Lung (tissue), 12 donors: ENCODE measurements around the gene TASL. TPM values are rescaled to one million over a fixed set of nuclear protein-coding genes. Genes with fewer than 3 reads are reported as not detected.

ENCODE experiments used
- ATAC-seq: fragments of 200-7000 bp; cut with Tn5 transposase; one replicate; pipeline ENCODE4 v1.9.1; 2020; ENCODE audit warnings: moderate number of reproducible peaks; ENCODE audit not compliant: insufficient read depth, low FRiP score
- DNase-seq, 3 donors: peaks; one replicate each; pipeline ENCODE4 v3.0.0-alpha.2; 2013 to 2017
- H3K27ac ChIP-seq, 2 donors: one replicate each; pipeline ENCODE4 v1.5.1; 2013; ENCODE audit warnings: mild to moderate bottlenecking in 2 of 2, moderate library complexity in 2 of 2, control low read depth in 1 of 2, inconsistent platforms in 1 of 2, low read depth in 1 of 2, low read length in 1 of 2
- H3K27me3 ChIP-seq, 3 donors: one replicate each; pipeline ENCODE4 v1.5.1; 2013; ENCODE audit warnings: low read length in 2 of 3; ENCODE audit not compliant: control insufficient read depth in 3 of 3, insufficient read depth in 3 of 3
- H3K36me3 ChIP-seq, 4 donors: one replicate each; pipeline ENCODE4 v1.5.1; 2013; ENCODE audit warnings: low read length in 4 of 4, mild to moderate bottlenecking in 1 of 4, moderate library complexity in 1 of 4; ENCODE audit not compliant: control insufficient read depth in 4 of 4, insufficient read depth in 4 of 4
- H3K4me1 ChIP-seq, 5 donors: one replicate each; pipeline ENCODE4 v1.5.1; 2013; ENCODE audit warnings: low read length in 5 of 5, mild to moderate bottlenecking in 2 of 5, moderate library complexity in 1 of 5; ENCODE audit not compliant: control insufficient read depth in 5 of 5, insufficient read depth in 5 of 5
- H3K4me3 ChIP-seq: one replicate; pipeline ENCODE4 v1.5.1; 2013; ENCODE audit warnings: mild to moderate bottlenecking, control low read depth, moderate library complexity
- H3K9ac ChIP-seq, 2 donors: one replicate each; pipeline ENCODE4 v1.5.1; 2013; ENCODE audit warnings: low read length in 2 of 2, control low read depth in 1 of 2; ENCODE audit not compliant: insufficient read depth in 1 of 2
- H3K9me3 ChIP-seq, 4 donors: one replicate each; pipeline ENCODE4 v1.5.1; 2013; ENCODE audit warnings: low read length in 3 of 4, mild to moderate bottlenecking in 1 of 4, moderate library complexity in 1 of 4; ENCODE audit not compliant: control insufficient read depth in 4 of 4, insufficient read depth in 3 of 4
- WGBS, 2 donors: extraction: QIAGEN DNeasy Blood & Tissue Kit; methylation state at CpG; one replicate each; pipeline ENCODE4 v1.1.7; 2013; 5-methylcytosine and 5-hydroxymethylcytosine counted together
- polyA plus RNA-seq, 2 donors: library from polyadenylated mRNA; stranded (reverse); fragments of 200-250 nt; gene quantifications; one replicate each; pipeline ENCODE4 v1.2.1, GENCODE V29; 2013
- total RNA-seq, 2 donors: library from RNA; depleted of rRNA in 1 of 2; stranded (reverse); fragments of >200 nt in 1 of 2; gene quantifications; one replicate each; pipeline ENCODE4 v1.2.1, GENCODE V29; 2014 to 2021
- TF ChIP-seq, protein P1 (sequence below): IDR thresholded peaks from 2 replicates; pipeline ENCODE4 v1.5.1; 2012; ENCODE audit warnings: mild to moderate bottlenecking; ENCODE audit errors: control extremely low read depth, extremely low read depth
- donor health status: control.
- donor health status: control.
- donor health status: Bipolar disorder and iron deficiency.
- donor health status: healthy.
- donor health status: DM: yes; HTN: yes; CAD: no.

Gene TASL
- total and polyA plus RNA-seq, 4 donors, result 2.1 to 4.6 (median 3.2) TPM

DNA sequence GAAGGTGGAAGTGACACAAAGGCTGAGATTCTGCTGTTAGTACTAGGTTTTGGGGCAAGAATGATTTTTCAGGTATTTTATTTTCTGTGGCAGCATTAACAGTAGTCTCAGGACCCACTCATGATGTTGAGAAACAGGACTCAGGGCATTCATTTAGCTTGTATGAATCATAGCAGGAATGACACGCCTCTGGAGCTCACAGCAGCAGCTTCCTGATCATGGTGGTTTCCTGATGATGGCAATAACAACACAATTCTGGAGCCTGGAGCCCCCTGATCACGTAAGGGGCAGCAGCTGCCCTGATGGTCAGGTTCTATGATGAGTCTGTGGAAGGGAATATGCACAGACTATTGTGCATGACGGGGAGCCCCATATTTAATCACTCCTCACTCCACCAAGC, 47.0 kb downstream of the TASL start:
- H3K27me3 ChIP-seq, result peaks cover 0 to 3% (median 0%) of the 10 kb centered on the region in 3 donors
- H3K4me3 ChIP-seq, result no peak overlapping the region
- ATAC-seq (no peak), DNase-seq (no peak)
- H3K9me3 ChIP-seq, result peaks cover 0 to 3% (median under 1%) of the 10 kb centered on the region in 4 donors
- TF ChIP-seq, protein P1, sequence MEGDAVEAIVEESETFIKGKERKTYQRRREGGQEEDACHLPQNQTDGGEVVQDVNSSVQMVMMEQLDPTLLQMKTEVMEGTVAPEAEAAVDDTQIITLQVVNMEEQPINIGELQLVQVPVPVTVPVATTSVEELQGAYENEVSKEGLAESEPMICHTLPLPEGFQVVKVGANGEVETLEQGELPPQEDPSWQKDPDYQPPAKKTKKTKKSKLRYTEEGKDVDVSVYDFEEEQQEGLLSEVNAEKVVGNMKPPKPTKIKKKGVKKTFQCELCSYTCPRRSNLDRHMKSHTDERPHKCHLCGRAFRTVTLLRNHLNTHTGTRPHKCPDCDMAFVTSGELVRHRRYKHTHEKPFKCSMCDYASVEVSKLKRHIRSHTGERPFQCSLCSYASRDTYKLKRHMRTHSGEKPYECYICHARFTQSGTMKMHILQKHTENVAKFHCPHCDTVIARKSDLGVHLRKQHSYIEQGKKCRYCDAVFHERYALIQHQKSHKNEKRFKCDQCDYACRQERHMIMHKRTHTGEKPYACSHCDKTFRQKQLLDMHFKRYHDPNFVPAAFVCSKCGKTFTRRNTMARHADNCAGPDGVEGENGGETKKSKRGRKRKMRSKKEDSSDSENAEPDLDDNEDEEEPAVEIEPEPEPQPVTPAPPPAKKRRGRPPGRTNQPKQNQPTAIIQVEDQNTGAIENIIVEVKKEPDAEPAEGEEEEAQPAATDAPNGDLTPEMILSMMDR, result no peak
- H3K27ac ChIP-seq, result no peak overlapping the region
- no peaks in the 10 kb centered on the region for H3K36me3 ChIP-seq
- H3K4me1 ChIP-seq, result no peaks in the 10 kb centered on the region
- WGBS, 2 donors, result 39 to 49% methylated on average over 3 of the region's 3 CpGs
- no peak overlapping the region for H3K9ac ChIP-seq

DNA sequence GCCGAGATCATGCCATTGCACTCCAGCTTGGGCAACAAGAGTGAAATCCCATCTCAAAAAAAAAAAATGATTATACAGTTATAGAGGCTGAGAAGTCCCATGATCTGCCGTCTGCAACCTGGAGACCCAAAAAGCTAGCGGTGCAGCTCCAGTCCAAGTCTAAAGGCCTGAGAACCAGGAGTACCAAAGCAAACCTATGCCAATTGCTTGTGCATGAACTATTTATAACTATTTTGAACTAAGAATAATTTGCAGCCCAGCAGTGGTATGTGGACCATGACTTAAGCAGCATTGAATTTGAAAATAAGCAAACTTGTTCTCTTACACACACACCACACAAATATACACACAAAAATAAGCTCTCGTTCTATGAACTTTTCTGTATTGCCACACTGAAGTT, 51.8 kb downstream of the TASL start:
- ATAC-seq, result no peak
- Histone ChIP-seq H3K9me3 (peaks cover 0 to 3% (median under 1%) of the 10 kb centered on the region in 4 donors), H3K4me1 (no peaks in the 10 kb centered on the region), H3K9ac (no peak overlapping the region), H3K4me3 (no peak overlapping the region), H3K27ac (no peak overlapping the region), H3K27me3 (peaks cover 0 to 3% (median 0%) of the 10 kb centered on the region in 3 donors), H3K36me3 (no peaks in the 10 kb centered on the region)
- DNase-seq, result no peak
- TF ChIP-seq, protein P1, result no peak
- 78 to 90% methylated on average over 4 of the region's 4 CpGs for WGBS, 2 donors

DNA sequence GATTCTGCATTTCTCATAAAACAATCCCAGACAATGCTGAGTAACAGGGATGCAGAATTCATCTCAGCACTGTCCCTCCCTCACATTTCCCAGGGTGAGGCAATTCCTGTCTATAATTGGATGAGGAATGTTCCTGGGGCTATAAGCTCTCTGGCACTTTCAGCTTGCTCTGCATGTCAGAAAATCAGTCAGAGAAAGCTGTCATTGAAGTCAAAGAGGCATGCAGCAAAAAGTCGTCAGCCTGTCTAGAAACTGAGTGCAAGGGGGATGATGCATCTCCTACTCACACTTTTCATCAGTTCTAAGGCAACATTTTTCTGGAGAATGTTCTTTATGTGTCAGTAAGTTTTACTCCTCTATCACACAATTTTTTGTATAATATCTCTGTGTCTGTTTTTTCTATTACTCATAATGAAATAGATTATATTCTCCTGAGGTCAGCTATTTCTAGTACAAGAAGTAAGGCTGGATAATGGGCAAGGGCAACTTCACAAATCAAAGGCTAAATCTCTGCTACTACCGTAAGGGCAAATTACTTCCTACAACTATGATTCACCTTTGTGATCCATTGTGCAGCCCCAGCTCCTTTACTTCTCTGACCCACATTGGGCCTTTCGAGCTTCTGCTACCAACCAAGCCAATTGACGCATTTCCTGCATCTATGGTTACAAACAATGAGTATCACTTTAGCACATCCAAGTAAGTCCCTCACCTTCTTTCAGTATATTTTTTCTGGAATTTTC, 56.0 kb downstream of the TASL start:
- WGBS, 2 donors, result 75 to 96% methylated on average over 4 of the region's 4 CpGs
- H3K9me3 ChIP-seq, result no peaks in the 10 kb centered on the region
- H3K9ac ChIP-seq, result no peak overlapping the region
- H3K27me3 ChIP-seq, result no peaks in the 10 kb centered on the region
- ATAC-seq (no peak), DNase-seq (no peak)
- no peaks in the 10 kb centered on the region for H3K36me3 ChIP-seq
- H3K4me1 ChIP-seq, result no peaks in the 10 kb centered on the region
- no peak overlapping the region for H3K27ac ChIP-seq
- no peak overlapping the region for H3K4me3 ChIP-seq
- TF ChIP-seq, protein P1, result no peak
